Dedifferentiated amniotic fluid mesenchymal stem cell (primary cell): ENCODE measurements around the gene FPR3.

Experiments used
- DNase-seq: peaks from one replicate; pipeline ENCODE4 v3.0.0-alpha.2; 2016; ENCODE audit errors: extremely low spot score

FPR3 gene

DNA sequence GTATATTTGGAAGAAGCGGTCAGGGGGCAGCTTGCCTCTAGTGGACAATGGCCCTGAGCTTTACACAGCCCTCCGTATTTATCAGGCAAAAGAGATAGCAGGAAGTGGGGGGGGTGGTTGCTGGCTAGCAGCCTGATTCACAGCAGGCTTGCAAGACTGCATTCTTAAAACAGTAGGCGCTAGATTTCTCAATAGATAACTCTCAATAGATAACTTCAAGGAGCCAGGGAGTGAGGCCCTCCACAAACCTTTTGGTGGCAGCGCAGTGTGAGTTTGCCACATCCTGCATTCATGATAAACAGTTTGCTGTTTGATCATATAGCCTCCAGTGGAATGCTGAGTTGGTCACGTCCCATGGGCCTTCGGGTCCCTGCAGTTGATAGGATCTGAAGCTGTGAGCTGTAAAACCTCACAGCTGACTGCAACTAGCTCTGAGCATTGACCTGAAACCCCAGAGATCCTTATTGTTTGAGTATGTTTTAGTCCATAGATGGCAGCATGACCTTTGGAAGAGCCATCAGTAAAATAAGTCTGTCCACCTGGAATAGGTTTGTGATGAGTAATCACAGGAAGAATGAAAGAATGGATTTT lies 12.2 kb downstream of the FPR3 start:
- no peak for DNase-seq

DNA sequence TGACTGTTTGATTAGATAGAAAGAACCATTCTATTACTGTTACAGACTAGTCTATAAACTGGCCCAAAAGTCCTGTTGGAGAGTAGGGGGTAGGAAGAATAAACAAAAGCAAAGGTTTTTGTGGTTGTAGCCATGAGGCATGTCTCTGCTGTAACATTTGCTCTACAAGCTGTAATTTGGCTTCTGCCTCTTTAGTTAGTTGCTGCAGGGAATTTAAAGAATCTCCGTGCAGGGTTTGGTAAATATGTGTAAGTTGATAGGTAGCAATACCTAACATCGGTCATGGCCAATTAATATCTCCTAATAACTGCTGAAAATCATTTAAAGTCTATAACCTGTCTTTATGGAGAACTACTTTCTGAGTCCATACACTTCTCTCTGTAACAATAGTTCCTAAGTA lies 13.0 kb downstream of the FPR3 start:
- no peak for DNase-seq

DNA sequence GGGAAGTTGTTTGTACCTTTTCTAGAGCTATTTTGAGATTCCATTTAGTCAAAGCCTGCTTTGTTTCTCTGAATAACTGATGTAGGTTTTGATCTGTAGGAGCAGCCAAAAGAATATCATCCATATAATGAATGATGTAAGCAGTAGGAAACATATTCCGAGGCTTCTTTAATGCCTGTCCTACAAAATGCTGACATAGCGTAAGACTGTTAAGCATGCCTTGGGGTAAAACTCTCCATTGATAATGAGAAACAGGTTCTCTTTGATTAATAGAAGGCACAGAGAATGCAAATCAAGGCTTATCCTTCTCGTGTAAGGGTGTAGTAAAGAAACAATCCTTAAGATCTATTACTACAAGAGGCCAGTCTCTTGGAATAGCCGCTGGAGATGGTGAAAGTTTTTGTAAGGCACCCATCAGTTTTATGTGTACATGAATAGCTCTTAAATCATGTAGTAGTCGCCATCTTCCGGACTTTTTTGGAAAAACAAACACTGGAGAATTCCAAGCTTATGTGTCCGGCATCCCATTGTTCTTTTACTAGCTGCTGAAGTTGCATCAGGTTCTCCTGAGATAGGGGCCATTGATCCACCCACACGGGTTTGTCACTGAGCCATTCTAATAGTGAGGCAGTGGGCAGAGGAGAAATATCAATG lies 13.5 kb downstream of the FPR3 start:
- DNase-seq = no peak

DNA sequence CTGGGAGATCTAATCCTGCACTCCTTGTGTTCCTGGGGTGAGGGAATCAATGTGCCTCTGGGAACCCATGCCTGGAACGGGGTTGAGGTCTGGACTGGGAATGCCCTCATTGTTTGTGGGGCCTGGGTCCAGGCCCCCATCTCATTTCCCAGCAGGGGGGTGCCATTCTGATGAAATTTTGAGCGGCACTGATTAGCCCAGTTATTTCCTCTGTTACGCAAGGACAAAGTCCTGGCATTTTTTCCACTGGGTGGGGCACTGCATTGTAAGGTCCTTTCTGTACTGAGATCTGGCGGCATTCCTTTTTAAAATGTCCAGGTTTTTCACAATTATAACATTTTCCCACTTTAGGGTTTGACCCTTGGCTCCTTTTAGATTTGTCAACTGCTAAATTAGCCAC lies 14.8 kb downstream of the FPR3 start:
- DNase-seq = no peak

DNA sequence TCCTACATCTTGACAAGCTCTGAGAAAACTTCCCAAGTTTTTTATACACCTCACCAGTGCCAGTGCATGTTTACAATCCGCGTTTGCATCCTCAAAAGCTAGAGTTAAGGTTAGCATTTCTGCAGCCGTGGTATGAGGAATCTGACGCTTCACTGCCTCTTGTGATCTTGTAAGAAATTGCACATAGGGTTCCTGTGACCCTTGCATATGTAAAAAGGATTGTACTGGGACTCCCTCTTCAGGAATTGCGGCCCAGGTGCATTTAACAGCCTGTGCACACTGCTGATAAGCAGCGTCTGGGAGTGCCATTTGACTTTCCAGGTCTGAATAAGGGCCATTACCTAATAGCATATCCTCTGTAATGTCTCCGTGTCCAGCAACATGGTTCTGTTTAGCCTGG lies 15.3 kb downstream of the FPR3 start:
- no peak for DNase-seq

DNA sequence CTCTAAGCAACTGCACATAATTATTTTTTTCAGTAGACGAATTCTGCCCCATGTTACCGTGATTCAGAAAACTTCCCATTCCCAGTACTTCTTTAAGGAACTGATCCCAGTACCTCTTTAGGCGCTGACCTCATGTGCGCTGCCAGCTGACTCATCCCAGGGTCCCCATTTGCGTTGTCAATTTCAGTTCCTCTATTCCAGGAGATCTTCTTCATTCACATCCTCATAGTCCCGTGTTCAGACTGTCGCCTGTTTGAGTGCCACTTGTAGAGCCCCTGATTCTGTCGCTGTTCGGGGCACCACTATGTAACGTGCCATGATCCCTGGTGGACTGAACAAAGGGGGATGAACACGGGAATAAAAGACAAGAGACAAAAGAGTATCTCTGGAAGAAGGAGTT lies 16.4 kb downstream of the FPR3 start:
- no peak for DNase-seq

DNA sequence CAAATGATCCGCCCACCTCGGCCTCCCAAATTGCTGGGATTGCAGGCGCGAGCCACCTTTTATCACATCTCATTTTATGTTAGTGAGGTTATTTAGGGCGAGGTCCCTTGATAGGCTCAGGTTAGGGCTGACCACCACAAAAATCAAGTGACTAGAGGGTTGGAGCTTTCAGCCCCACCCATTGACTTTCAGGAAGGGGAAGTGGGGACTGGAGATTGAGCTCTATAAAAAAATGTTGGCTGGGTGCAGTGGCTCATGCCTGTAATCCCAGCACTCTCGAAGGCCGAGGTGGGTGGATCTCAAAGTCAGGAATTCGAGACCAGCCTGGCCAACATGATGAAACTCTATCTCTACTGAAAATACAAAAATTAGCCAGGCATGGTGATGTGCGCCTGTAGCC lies 20.1 kb downstream of the FPR3 start:
- no peak for DNase-seq

DNA sequence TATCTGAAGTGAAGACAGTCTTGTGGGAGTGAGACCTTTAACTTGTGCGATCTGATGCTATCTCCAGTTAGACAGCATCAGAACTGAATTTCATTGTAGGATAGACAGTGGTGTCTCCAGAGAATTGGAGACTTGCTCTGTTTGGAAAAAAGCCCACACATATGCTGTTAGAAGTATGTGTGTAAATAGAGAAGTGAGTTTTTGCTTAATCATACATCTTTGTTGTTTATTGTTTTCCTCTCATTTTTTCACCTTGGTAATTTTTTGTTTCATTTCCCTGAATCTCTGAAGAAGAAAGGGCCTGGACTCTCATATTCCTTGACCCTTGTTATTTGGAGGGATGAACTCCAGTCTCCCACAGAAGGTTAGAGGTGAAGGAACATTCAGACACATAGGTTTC lies 21.8 kb downstream of the FPR3 start:
- no peak for DNase-seq

DNA sequence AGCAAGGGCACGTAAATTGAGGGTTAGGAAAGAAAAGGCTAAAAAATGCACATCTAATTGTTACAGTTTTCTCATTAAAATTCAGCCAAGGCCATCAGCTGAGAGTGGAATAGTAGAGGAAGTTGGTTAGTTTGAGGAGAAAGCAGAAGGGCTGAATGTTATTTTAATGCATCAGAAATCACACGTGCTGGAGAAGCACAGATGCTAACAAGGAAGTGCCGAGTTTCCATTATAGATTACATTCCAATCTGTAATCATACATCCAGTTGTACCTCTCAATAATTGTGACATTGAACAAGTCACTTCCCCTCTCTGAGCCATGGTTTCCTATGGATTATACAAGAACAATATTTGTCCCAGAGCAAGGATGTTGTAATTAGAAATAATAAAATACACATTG lies 25.1 kb downstream of the FPR3 start:
- DNase-seq = no peak

DNA sequence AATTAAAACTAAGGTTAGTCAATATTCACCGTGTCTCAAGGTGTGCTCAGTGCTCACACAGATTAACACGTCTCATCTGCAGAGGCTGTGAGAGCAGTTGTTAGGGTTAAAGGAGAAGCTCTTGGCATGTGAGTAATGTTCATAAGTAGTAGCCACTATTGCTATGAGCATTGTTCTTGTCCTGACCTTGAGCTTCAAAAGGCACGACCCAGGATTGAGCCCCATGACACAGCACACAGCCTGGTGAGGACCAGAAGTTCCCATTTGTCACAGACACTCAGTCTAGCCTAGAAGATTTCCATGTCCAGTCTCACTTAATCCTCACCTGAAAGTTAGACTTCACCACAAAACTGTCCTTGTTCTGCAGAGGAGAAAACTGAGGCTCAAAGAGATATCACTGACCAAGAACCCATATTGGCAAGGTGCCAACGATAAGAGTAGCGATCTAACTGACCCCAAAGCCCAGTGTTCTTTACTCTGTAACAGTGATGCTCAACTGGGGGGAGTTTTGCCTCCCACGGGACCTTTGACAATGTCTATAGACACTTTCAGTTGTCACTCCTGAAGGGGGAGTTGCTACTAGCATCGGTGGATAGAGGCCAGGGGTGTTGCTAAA lies 26.0 kb downstream of the FPR3 start:
- no peak for DNase-seq

DNA sequence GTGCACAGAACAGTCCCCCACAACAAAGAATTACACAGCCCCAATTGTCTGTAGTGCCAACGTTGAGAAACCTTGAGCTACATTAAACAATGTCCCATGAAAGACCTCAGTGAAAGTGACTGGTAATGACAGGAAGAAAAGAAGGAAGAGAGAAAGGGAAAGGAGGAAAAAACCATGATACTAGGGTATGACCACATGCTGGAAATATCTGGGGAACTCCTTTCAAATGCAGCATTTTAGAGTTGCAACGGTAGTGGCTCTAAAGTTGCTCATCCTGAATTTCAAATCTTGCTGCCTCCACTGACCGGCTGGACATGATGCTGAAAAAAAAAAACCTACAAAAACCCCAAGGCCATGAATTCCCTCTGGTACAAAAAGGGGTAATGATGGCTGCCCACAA lies 26.5 kb downstream of the FPR3 start:
- no peak for DNase-seq

DNA sequence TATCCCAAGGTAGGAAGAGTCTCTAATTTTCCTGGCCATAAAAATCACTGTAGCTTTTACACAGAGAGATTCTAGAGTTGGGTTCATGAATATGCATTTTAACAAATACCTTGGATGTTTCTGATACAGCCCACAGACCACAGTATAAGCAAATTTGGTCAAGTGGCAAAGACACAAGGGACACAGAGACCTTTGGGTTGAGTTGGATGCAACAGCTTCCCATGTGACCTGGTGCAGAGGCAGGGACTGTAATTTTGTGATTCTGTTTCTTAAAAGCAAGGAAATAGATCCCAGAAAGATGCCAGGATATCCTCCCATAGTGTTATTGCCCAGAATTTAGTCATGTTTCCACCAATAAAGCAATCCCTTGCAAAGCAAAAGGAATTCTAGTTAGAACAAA lies 27.0 kb downstream of the FPR3 start:
- DNase-seq = no peak

DNA sequence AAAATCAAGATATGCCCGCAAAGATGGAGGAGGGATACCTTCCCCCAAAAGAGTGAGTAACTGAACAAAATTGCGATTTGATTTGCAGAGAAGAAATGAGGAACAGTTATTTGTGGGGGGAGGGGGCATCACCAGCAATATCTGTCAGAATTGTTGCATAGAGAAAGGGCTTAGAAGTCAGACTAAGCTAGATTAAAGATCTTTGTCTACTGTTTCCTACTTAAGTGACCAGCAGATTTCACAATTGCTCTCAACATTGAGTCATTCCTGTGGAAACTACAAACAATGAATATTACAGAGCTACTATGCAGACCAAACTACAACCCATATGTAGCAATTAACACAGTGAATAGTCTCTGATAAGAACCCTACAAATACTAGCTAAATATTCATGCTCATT lies 27.4 kb downstream of the FPR3 start:
- no peak for DNase-seq

DNA sequence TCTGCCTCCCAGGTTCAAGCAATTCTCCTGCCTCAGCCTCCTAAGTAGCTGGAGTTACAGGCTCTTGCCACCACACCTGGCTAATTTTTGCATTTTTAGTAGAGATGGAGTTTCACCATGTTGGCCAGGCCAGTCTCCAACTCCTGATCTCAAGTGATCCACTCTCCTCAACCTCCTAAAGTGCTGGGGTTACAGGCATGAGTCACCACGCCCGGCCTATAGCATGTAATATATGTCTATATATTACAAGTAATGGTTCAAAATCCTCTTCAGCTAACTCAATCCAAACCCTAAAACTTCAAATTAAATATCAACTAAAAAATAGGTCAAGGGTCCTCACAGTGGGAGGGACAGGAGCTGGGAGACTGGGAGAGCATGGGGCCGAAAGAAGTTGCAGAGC lies 28.0 kb downstream of the FPR3 start:
- DNase-seq = no peak

DNA sequence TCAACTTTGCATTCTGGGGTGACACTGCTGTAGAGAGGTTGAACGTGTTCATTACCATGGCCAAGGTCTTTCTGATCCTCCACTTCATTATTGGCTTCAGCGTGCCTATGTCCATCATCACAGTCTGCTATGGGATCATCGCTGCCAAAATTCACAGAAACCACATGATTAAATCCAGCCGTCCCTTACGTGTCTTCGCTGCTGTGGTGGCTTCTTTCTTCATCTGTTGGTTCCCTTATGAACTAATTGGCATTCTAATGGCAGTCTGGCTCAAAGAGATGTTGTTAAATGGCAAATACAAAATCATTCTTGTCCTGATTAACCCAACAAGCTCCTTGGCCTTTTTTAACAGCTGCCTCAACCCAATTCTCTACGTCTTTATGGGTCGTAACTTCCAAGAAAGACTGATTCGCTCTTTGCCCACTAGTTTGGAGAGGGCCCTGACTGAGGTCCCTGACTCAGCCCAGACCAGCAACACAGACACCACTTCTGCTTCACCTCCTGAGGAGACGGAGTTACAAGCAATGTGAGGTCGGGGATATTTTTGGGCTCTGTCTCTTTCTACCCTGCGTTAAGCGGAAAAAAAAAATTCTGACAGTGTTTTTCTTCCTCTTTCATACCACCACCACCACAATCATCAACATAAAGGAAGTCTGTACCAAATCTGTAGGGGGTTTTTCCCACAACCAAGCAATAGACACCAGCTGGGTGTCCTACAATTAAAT lies 29.5 kb downstream of the FPR3 start:
- DNase-seq = no peak

DNA sequence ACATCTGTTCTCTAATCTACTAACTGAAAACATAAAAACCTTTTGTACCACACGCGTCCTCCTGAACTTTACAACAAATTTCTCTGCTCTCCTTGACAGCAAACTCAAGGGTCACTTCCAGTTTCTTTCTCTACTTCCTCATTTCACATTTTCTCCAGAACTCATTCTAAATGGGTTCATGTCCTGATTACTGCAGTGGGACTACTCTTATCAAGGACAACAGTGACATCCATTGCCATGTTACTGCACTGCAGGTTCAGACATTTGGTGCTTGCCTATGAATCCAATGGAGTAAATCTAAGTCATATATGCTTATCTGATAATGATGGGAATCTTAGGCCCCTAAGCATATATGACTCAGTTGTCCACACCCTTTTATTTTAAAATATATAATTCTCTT lies 35.3 kb downstream of the FPR3 start:
- no peak for DNase-seq

DNA sequence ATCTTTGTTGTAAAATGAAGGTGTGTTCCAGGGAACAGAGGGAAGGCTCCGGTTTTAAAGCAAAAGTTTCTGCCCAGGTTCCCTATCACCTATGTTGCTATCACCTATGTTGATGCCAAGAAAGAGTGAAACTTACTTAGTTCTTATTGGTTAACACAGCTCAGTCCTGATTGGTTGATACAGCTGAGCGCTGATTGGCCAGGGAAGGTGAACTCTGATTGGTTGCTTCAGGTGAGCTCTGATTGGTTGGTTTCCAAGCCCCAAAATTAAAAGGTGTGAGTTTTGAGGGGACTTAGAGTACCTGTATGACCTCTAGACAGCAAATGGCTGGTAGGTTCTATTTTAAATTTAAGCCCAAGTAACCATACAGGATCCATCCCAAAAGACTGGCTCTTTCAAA lies 42.2 kb downstream of the FPR3 start:
- no peak for DNase-seq

DNA sequence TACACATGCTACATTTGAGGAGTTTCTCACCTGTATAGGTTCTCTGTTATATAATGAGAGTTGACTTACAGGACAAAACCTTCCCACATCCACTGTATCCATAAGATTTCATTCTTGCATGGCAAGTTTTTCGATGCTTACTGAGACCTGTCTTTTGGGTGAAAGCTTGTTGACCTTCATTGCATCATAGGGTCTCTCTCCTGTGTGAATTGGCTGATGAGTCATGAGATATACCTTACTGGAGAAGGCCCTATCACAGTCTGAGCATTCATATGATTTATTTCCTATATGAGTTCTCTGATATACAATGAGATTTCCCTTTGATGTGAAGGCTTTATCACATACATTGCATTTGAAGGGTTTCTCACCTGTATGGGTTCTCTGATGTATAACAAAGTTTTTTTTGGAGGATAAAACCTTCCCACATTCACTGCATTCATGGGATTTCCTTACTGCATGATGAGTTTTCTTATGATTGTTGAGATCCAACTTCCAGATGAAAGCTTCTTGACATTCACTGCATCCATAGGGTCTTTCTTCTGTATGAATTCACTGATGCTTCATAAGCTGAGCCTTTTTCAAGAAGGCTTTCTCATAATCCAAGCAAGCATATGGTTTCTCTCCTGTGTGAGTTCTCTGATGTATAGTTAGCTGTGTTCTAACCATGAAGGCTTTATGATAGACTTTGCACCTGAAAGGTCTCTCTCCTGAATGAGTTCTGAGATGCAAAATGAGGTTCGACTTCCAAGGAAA lies 67.1 kb downstream of the FPR3 start:
- DNase-seq = no peak

DNA sequence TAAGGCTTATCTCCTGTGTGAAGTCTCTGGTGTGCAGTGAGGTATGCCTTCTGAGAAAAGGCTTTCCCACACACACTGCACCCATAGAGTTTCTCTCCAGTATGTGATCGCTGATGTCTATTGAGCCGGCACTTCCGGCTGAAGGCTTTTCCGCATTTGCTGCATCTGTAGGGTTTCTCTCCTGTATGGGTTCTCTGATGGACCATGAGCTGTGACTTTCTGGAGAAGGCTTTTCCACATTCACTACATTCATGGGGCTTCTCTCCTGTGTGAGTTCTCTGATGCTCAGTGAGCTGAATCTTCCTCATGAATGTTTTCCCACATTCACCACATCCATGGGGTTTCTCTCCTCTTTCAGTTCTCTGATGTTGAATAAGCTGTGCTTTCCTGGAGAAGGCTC lies 78.1 kb downstream of the FPR3 start:
- DNase-seq = no peak
